OCI-LY1 (cell line): ENCODE measurements around the gene RHOBTB3.

Experiments used
- EZH2 ChIP-seq: fragments of 200-600 bp; sonication (generic), shearing (Covaris generic); IDR thresholded peaks from 2 replicates; pipeline ENCODE4 v1.8.0; 2017; ENCODE audit warnings: borderline replicate concordance, mixed run types, mild to moderate bottlenecking, antibody characterized with exemption, low read length, moderate library complexity, mixed read lengths
- TF ChIP-seq, protein P1 (sequence below): fragments of 200-600 bp; sonication (generic), shearing (Covaris generic); IDR thresholded peaks from 2 replicates; pipeline ENCODE4 v1.5.1; 2017; ENCODE audit warnings: mild to moderate bottlenecking, antibody characterized with exemption, low read length, moderate library complexity, mixed read lengths

DNA sequence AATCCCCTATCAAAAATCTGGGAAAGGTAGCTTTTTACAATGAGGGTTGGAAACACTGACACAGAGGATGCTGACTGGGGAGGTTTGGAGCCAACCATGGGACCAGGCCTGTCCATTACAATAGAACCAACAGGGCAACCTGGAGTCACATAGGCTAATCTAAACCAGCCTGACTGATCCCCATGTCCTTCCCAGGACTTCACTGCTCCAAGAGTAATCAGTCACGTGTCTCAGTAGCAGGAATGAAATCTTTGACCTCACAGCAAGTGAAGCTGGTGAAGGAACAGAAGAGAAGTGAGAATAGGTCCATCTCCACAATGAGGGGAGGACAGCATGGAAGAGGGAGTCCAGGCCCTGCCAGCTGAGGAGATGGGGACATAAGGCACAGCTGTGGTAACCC, 107.4 kb downstream of the RHOBTB3 start:
- no peak for TF ChIP-seq EZH2
- TF ChIP-seq, protein P1, sequence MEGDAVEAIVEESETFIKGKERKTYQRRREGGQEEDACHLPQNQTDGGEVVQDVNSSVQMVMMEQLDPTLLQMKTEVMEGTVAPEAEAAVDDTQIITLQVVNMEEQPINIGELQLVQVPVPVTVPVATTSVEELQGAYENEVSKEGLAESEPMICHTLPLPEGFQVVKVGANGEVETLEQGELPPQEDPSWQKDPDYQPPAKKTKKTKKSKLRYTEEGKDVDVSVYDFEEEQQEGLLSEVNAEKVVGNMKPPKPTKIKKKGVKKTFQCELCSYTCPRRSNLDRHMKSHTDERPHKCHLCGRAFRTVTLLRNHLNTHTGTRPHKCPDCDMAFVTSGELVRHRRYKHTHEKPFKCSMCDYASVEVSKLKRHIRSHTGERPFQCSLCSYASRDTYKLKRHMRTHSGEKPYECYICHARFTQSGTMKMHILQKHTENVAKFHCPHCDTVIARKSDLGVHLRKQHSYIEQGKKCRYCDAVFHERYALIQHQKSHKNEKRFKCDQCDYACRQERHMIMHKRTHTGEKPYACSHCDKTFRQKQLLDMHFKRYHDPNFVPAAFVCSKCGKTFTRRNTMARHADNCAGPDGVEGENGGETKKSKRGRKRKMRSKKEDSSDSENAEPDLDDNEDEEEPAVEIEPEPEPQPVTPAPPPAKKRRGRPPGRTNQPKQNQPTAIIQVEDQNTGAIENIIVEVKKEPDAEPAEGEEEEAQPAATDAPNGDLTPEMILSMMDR, result no peak
